HS-27A (cell line): Measurements from ENCODE around the gene ANXA11.
"Not testable (repeated sequence)": the region's sequence is repeated elsewhere in the genome, so short reads cannot be mapped to it uniquely, and the experiment has no call there.

Experiments used
- DNase-seq: peaks from one replicate; pipeline ENCODE4 v3.0.0-alpha.2; 2012; ENCODE audit warnings: low read depth, missing footprints

ANXA11 gene

DNA sequence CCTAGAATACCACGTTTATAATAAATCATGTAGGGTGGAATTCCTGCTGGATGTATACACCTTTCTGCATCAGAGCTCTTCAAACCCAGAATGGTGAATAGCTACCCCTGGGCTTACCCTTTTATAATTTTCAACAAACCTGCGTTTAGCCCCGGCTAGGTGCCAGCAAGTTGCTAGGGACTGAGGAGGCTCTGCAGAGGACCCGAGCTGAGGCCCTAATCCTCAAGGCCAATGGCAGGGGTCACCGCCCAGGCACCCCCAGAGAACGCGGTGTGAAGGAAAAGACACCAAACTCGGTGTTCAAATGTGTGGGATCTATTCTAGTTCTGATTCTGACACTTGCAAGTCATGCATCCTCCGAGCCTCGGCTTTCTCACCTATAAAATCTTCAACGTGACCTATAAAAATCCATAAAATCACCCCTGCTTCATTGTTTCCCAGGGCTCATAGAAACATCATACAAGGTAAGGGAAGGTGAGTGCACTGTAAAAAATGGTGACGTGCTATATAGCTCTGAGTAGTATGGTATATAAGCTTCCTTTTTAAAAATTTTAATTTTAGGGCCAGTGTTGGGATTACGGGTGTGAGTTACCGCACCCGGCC lies 2.5 kb upstream of the ANXA11 start:
- no peak for DNase-seq

DNA sequence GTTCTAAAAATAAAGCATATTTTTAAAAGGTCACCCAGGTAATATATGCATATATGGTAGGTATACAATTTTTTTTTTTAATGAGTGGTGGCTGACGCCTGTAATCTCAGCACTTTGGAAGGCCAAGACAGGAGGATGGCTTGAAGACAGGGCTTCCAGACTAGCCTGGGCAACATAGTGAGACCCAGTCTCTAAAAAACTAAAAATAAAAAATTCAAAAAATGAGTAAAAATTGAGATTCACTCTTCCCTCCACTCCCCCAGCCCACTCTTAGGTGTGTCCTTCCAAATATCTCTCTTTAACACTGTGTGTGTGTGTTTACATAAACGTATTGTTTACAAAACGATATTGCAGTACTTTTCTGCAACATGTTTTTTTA lies 929 bp upstream of the ANXA11 start:
- no peak for DNase-seq

DNA sequence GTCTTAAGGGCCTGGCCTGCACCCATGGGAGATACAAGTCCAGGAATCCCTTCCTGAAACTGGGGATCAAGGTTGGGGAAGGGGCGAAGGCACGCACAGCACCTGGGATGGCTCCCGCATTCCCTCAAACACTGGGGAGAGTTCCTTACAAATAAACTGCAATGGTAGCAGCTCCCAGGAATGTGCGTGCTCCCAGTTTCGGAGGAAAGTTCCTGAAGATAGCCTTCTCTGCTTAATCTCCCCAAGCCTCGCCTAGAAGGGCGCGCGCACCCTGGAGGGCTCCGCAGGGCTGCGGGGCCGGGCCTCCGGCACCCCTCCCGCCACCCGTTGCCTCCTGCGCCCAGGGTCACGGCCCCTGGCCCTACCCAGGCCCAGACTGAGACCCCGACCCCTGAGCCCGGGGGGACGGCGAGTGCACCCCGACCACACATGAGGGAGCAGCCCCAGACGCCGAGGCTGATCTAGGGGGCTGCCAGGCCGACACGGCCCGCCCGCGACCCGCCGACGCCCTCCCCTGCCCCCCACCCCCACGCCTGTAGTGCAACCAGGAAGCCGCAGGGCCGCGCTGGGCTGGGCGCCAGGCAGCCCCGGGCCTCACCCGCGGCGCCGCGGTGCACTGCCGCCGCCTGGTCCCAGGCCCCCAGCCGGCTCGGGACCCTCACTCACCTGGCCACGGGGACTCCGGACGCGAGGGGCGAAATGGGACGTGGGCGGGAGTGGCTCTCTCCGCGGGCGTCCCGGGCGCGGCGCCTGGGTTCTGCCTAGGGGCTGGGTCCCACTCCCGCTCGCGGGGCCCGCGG lies 460 bp downstream of the ANXA11 start:
- no peak for DNase-seq

DNA sequence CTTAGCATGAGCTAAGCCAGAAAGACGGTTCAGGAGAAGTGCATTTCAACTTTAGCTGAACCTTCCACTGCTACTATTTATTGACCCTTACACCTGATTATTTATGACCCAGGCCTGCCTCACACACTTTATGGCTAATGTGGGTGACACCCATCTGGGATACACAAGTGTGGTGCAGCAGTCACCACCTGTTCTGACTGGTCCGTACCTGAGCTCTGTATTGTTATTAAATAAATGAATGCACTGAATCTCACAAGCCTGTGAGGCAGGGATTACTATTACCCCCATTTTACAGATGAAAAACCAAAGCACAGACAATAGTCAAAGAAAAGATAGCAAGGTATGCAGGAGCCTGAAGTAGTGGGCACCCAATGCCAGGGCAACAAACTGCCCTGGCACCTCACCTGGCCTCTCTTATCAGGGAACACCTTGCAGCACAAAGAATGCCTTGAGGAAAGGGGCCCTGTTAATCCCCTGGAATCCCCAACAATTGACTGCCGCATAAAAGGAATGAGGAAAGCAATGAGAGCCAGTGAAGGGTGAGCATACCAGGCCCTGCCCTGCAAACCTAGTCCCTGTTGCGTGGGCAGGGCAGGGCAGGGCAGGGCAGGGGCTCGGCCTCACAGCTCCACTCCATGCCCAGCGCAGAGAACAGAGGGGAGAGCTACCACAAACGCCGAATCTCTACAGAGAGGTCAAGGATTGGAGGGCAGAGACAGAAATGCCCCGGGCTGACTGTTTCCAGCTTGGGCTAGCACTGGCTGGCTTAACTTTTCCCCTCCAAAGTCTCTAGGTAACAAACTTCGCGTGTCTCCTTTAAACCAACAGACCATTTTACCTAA lies 1.3 kb downstream of the ANXA11 start:
- DNase-seq = no peak

DNA sequence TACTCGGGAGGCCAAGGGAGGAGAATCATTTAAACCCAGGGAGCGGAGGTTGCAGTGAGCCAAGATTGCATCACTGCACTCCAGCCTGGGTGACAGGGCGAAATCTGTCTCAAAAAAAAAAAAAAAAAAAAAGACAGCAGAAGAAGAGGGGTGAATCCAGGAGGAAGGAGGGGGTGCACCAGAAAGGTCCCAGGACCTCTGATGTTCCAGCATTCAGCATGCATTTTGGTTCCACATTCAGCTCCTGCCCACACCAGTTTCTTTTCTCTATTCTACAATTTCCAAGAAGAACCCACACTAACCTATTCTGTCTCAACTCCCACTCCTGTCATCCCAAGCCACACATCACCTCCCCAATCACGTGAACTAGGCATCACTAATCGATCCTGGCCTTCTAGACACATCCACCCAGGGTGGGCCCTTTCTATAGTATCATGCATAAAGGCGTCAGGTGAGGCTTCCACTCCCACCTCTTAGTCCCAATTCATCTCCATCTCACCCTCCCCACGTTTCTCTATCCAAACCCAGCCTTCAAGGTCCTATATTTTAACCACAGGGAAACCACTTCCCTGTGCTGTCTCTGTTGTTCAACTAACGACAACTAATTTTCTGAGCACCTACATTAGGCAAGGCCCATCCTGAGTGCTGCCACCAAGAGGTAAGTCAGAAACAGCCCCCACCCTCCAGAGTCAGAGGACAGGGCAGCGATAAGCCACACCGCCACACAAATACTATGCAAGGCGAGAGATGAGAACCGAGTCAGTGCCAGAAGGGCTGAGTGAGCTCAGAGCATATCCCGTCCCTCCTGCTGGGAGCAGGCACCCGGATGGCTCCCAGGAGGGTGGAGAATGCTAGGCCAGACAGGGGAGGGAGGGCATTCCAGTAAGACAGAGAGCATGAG lies 2.2 kb downstream of the ANXA11 start:
- DNase-seq = no peak

DNA sequence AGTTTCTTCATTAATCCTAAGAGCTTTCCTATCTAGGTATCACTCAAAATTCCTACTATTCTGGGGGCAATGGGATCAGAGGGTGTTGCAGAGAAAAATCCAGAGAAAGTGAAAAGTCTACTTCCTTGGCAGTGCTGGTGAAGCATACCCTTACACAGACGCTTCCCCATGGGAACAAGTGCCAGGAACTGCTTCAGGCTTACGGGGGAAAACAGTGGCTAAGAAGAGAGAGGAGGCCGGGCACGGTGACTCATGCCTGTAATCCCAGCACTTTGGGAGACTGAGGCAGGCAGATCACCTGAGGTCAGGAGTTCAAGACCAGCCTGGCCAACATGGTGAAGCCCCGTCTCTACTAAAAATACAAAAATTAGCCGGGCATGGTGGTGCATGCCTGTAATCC lies 2.8 kb downstream of the ANXA11 start:
- not testable (repeated sequence) for DNase-seq

DNA sequence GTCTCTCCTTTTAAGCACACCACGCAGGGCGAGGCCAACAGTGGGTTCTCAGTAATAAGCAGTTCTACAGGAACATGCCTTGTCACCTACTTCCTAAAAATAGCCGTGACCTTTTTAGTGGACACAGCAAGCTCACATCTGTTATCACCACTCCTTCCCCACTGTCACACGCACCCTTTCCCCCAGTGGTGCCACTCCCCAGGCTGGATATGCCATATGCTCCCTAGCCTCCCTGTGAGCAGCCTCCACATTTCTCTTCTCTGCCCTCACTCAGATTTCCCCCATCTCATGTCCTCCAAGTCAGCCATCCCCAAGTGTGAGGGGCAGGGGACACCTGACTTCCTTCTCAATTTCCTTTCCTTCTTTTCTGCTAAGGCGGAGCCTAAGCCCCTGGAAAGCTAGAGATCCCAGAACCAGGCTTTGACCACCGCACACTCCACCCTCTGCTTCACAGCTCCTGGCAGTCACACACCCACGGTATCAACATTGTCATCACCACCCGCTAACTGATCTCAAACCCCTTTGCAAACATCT lies 3.7 kb downstream of the ANXA11 start:
- no peak for DNase-seq

DNA sequence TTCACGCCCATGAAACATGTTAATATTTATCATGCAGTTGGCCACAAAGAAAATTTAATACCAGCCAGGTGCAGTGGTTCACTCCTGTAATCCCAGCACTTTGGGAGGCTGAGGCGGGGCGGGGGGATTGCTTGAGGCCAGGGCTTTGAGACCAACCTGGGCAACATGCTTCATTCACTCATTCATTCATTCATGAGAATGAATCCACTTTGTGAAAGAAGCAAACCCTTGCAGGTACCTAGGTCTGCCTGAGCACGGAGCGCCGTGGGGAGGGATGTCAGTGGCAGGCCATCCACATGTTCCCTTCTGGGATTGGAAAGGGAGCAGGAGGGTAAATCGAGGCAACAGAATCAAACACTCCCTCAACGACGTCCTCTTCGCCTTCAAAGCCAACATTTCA lies 4.7 kb downstream of the ANXA11 start:
- DNase-seq = no peak

DNA sequence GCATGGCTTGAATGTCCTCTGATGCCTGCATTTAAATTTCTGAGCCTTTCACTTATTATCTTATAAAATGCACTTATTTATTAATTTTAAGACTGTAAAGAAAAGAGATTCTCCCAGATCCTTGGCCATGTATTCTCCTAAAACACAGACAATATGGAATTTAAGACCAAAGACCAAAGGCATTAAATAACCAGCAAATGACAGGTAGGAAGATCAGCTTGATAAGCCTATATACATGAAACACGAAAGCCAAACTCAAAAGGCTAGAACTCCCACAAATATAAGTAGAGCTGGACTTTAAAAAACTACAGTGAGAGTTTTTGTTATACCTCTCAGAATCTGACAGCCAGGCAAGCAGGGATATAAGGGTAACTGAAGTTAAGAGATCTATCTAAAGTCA lies 5.1 kb downstream of the ANXA11 start:
- no peak for DNase-seq

DNA sequence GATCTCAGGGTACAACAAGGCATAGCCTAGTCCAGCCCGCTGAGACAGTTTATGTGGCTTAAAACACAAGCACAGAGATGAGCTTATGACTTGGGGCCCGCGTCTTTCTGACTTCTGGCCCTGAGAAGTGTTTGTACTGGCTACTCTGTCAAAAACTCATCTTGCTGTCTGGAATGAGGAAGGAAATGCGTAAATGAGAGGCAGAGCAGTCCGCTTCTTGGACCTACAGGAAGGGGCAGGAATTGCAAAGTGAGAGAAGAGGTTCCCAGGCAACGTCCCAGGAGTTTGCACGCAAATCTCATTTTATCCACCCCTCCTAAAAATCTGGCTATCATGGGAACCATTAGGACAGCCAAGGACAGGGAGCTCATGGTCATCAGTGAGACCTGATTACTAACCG lies 5.5 kb downstream of the ANXA11 start:
- DNase-seq = no peak

DNA sequence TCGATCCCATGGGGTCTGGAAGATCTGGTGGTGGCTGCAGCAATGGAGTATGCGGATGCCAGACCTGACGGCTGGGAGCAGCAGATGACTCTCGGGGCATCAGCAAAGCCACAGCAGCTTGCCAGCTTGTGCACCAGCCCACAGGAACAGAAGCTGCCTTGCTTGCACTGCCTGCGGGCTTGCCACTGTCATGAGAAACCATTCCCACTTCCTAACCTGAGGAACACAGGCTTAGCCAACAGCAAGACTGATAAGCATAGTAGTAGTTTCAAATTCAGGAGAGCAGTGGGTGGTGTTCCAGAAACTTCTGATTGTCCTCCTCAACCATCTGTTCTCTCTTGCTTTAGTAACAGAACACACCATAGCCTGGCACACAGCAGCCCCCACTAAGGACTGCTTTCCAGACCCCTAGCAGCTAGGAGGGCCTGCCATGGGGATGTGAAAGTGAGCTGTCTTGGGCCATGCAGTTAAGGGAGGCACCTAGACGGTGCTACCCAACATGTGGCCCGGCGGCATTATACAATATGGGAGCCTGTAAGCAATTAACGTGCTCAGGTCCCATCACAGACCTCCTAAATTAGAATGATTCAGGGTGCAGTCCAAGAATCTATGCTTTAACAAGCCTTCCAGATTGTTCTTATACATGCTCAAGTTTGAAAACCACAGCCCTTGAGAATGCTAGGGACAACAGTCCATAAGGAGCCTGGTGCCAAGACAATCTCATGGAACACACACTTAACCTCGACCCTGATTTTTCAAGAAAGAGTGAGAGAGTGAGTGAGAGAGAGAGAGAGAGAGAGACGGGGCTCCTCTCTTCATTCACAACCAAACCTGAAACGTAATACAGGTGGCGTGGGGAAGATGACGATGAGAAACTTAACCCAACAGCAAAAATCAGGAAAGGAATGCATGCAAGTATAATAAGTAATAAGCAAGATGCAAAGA lies 7.1 kb downstream of the ANXA11 start:
- DNase-seq = no peak

DNA sequence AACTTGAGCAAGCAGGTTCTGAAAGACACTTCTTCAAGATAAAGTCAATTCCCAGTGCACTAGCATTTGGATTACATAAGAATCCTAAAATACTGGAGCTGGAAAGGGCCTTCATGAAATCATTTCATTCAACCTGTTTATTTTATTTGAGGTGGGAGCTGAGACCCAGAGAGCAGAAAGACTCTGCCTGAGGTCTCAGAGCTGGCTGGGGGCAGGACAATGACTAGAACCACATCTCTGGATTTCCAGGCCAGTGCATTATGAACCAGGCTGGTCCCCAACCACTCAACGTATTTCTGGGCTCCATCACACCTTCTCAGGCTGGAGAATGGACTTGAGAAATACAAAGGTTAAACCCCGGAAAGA lies 8.4 kb downstream of the ANXA11 start:
- no peak for DNase-seq

DNA sequence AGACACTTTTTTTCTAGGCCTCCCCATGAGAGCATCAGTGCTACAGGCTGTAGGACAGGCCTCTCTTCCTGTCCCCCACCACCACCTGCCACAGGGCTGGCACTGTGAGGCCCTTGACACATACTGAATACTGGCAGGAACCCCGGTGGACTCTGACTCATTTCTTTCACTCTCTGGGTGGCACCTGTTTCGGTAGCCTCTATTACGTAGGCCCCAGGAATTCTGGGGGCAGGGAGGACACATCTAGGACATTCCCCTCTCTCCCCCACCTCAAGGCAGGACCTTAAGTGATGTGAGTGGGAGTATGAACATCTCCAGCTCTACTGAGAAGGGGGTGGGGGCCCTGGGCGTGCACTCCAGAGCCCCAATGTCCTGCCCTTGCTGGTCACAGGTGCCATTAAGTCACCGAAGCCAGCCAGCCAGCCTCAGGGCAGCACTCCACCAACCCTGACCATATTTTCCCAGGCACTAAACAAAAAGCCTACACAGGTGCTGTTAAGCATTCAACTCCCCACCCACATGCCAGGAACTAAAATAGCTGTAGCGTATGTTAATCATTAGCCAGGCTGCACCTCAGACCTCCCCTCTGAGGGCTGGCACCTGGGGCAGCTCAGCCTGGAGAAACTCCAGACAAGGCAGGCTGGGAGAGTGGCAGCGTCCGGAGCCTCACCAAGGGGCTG lies 8.9 kb downstream of the ANXA11 start:
- no peak for DNase-seq

DNA sequence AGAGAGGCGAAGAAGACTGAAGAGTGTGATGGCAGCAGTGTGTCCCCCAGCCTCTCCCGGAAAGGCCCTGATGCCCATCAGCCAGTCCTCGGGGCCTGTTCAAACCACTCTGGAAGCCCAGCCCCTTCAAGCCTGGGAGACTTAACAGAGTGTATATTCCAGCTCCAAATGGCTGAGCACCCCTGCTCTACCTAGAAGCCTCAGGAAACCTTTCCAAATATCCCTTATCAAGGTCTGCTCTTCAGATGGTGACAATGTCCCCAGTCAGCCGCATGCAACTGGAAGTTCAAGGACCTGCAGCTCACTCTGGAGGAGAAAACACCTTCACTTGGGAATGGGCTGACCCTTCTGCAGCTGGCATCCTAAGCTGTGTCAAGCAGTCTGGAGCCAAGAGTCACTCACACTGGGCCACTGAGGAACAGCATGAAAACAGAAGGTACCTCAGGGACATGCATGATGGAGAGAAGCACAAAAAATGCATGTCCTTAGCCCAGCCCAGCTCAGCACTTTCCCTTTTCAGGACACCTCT lies 10.2 kb downstream of the ANXA11 start:
- DNase-seq = no peak

DNA sequence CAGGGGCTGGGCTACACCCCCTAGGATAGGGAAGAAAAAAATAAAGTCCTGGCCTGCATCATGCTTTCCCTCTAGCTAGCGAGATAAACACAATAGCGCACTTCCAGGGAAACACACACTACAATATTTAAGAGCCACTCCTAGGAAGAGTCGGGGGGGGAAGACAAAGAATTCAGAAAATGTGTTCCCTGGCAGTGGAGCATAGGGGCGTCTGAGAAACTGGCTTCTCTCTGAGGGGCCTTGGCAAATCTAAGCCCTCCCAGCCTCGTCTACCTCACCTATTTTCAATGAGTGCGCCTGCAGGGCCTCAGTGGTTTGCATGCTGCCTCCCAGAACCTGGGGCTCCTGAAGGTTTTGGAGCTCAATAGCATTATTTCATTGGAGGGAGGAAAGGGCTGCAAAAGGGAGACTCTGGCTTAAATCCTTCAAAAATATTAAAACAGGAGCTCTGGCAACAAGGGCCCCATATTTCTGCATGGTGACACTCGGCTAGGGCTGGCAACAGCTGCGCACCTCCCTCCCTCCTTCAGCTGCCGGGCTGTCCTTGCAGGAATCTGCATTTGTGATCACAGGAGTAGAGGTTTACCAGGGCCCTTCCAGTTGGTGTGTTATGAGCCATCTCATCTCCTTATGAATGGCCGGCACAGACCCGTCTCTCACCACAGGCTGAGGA lies 10.8 kb downstream of the ANXA11 start:
- DNase-seq = no peak

DNA sequence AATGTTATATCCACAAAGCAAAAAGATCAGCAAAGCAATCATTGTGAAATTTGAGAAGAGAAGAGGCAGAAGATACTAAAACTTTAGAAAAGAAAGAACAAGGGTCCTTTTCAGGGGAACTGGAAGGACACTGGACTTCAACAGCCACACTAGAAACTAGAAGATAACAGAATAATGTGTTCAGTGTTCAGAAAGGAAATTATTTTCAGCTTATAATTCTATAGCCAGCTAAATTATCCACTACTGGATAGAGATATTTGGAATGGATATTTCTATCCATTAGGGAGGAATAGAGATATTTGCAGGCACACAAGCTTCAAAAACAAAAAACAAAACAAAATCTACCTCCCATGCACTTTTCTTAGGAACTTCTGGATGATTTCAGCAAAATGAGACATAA lies 12.8 kb downstream of the ANXA11 start:
- DNase-seq = no peak

DNA sequence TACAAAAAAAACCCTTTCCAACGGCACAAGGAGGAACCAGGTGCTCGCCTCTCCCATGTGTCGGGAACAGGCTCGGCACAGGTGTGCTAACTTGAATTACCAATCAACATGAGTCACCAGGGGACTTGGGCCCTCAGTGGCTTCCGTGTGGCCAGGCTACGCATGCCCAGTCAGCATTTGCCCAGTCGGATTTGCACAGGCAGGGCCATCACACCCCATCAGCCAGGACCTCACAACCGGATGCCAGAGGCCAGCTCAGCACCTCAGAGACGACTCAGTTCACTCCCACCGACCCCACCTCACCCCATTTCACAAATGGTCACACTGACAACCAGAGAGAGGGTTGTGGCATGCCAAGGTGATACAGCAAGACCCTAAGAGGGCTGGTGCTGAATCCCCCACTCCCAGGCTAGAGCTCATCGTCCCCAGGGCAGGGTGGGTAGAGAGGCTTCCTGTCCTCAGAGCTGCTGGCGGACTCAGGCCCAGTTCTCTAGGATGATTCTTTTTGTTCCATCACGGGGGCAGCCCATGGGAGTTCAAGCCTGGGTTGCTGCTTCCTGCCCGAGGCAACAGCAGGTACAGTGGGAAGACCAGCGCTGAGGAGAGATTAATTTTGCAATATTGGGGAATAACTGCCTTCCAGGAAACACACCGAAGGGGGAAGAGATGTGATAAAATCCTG lies 13.6 kb downstream of the ANXA11 start:
- DNase-seq = no peak

DNA sequence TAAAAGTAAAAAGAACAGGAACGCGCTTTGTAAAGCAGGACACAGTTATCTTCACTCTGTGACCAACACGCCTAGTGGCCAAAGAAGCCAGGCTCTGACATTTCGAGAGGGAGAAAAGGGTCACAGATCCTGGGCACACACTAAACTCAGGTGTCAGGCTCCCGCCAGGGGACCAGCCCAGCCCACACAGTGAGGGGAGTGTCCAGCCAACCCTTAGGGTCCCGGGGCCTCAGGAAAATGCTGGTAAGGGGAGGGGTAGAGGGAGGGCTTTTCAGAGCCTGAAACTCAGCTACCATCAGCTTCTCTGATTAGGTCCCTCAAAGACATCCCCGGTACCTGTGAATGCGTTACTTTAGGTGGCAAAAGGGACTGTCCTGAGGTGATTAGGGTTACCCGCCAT lies 16.6 kb downstream of the ANXA11 start:
- DNase-seq = no peak
